HG03097 (cell line): Measurements from ENCODE around the gene FIS1.
A peak's percentile ranks its signal among the peaks of the same experiment; 100 is the strongest.
"Not testable (repeated sequence)": the region's sequence is repeated elsewhere in the genome, so short reads cannot be mapped to it uniquely, and the experiment has no call there.

ENCODE experiments used
- ATAC-seq: cut with Tn5 transposase; IDR thresholded peaks from one replicate; pipeline ENCODE4 v1.9.1; 2021; ENCODE audit not compliant: unreplicated experiment, low FRiP score

FIS1 gene

GRCh38 chr7:101244375-101245146 lies at the start of gene FIS1:
TSS of gene FIS1 (minus strand) at chr7:101245081. CDS start at chr7:101245004, 77 bp downstream.
- peak; percentile 82 for ATAC-seq

GRCh38 chr7:101294039-101294831 lies 49.4 kb upstream of the FIS1 start:
- no peak for ATAC-seq

- ATAC-seq: not testable (repeated sequence)
These were observed 48.5 kb upstream of the FIS1 start for GRCh38 chr7:101293069-101294021.

- not testable (repeated sequence) for ATAC-seq
These were observed 47.7 kb upstream of the FIS1 start for GRCh38 chr7:101292566-101292965.

- not testable (repeated sequence) for ATAC-seq
These were observed 45.5 kb upstream of the FIS1 start for GRCh38 chr7:101290186-101291037.

GRCh38 chr7:101289687-101290086 lies 44.8 kb upstream of the FIS1 start:
- not testable (repeated sequence) for ATAC-seq

- no peak for ATAC-seq
These were observed 43.6 kb upstream of the FIS1 start for GRCh38 chr7:101288439-101288838.

- no peak for ATAC-seq
These were observed 42.2 kb upstream of the FIS1 start for GRCh38 chr7:101287032-101287431.

GRCh38 chr7:101285880-101286279 lies 41.0 kb upstream of the FIS1 start:
- ATAC-seq: not testable (repeated sequence)

- no peak for ATAC-seq
These were observed 40.3 kb upstream of the FIS1 start for GRCh38 chr7:101285171-101285570.

GRCh38 chr7:101280912-101281311 lies 36.0 kb upstream of the FIS1 start:
- ATAC-seq: not testable (repeated sequence)

GRCh38 chr7:101278461-101279292 lies 33.8 kb upstream of the FIS1 start:
- ATAC-seq: no peak

- ATAC-seq: no peak
These were observed 32.3 kb upstream of the FIS1 start for GRCh38 chr7:101277155-101277554.

GRCh38 chr7:101273206-101273605 lies 28.3 kb upstream of the FIS1 start:
- ATAC-seq: no peak

GRCh38 chr7:101271021-101271420 lies 26.1 kb upstream of the FIS1 start:
- ATAC-seq: no peak

GRCh38 chr7:101269664-101270063 lies 24.8 kb upstream of the FIS1 start:
- ATAC-seq: no peak

GRCh38 chr7:101265622-101266516 lies 21.0 kb upstream of the FIS1 start:
- no peak for ATAC-seq
